ENCODE measurements around the gene PDE8B. TPM values are rescaled to one million over a fixed set of nuclear protein-coding genes. Genes with fewer than 3 reads are reported as not detected.

PDE8B gene
- total RNA-seq, 1 experiment from 2014 or later: 1.8 TPM

DNA sequence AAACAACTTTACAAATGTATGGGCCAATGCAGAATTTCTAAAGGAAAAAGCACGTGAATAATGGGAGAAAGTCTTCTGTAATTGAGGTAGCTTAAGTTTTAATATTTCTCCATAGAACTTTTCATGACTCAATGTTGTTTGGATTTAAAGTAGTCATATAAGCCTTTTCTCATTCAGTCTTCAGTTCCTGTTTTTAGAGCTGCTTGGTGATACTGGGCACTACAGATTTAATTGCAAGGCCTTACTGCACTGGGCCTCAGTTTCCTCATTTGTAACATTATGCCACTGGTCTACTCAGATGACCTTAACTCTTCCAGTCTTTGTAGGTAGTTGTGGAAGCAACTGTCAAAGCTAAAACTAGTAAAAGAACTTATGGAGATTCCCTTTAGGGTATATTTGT is 221.2 kb downstream of the PDE8B start:
- Histone ChIP-seq H3K4me2 (no peak overlapping the region), H3K79me2 (ENCODE audit: low read depth) (no peaks in the 10 kb centered on the region), H4K20me1 (ENCODE audit: insufficient read depth) (no peaks in the 10 kb centered on the region), H3K4me3 (no peak overlapping the region), H3K9me3 (ENCODE audit: insufficient read depth, low read depth) (no peaks in the 10 kb centered on the region), H3K27ac (no peak overlapping the region), H3F3A (ENCODE audit: insufficient read depth, low read depth) (peaks cover 7% of the 10 kb centered on the region), H3K27me3 (ENCODE audit: insufficient read depth, low read depth) (no peaks in the 10 kb centered on the region), H3K9me2 (ENCODE audit: insufficient read depth) (no peaks in the 10 kb centered on the region), H2AFZ (no peak overlapping the region), H3K36me3 (ENCODE audit: low read depth) (no peaks in the 10 kb centered on the region), H3K4me1 (replicated peaks; ENCODE audit: insufficient read depth) (peaks cover 18% of the 10 kb centered on the region)
- ChIA-PET POLR2A (ENCODE audit: unreplicated experiment) (no interaction called here), CTCF (no interaction called here)
- BruUV-seq (replicated peaks): no TSS peak
- no peak for DNase-seq
- intact Hi-C loops (cut with micrococcal nuclease; ENCODE audit: unreplicated experiment): no loop called here
- TF ChIP-seq, protein P1, sequence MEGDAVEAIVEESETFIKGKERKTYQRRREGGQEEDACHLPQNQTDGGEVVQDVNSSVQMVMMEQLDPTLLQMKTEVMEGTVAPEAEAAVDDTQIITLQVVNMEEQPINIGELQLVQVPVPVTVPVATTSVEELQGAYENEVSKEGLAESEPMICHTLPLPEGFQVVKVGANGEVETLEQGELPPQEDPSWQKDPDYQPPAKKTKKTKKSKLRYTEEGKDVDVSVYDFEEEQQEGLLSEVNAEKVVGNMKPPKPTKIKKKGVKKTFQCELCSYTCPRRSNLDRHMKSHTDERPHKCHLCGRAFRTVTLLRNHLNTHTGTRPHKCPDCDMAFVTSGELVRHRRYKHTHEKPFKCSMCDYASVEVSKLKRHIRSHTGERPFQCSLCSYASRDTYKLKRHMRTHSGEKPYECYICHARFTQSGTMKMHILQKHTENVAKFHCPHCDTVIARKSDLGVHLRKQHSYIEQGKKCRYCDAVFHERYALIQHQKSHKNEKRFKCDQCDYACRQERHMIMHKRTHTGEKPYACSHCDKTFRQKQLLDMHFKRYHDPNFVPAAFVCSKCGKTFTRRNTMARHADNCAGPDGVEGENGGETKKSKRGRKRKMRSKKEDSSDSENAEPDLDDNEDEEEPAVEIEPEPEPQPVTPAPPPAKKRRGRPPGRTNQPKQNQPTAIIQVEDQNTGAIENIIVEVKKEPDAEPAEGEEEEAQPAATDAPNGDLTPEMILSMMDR (conservative IDR thresholded peaks at IDR 0.05): no peak
- no peak for TF ChIP-seq EZH2 (IDR thresholded peaks at IDR 0.05; ENCODE audit: low read depth)

DNA sequence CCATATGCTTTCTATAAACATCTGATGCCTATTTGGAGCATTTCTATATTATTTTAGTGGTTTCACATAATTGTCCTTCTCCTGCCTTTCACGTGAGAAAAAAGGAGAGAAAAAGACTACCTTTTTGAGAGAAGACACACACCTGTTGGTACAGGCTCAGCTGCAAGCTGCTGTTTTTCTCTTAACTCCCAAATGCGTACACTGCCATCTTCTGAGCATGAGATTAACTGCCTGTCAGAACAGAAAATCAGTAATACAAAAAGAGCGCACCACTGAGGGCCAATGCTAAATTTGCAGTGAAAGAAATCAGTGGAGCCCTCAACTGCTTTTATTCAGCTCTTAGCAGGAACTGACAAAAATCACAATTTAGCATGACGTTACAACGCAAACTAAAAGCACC is 226.7 kb downstream of the PDE8B start:
- ChIA-PET CTCF (interaction anchor here (0.6 to 0.8 kb wide), 2 partner anchors 309 to 649 kb away, joined by 3 read pairs; no protein-coding TSS in a partner anchor), POLR2A (ENCODE audit: unreplicated experiment) (no interaction called here)
- Histone ChIP-seq H4K20me1 (ENCODE audit: insufficient read depth) (no peaks in the 10 kb centered on the region), H2AFZ (no peak overlapping the region), H3K36me3 (ENCODE audit: low read depth) (no peaks in the 10 kb centered on the region), H3K9me3 (ENCODE audit: insufficient read depth, low read depth) (no peaks in the 10 kb centered on the region), H3K4me2 (no peak overlapping the region), H3K79me2 (ENCODE audit: low read depth) (no peaks in the 10 kb centered on the region), H3K27me3 (ENCODE audit: insufficient read depth, low read depth) (no peaks in the 10 kb centered on the region), H3K4me3 (no peak overlapping the region), H3K4me1 (replicated peaks; ENCODE audit: insufficient read depth) (no peaks in the 10 kb centered on the region), H3K9me2 (ENCODE audit: insufficient read depth) (no peaks in the 10 kb centered on the region), H3K27ac (no peak overlapping the region), H3F3A (ENCODE audit: insufficient read depth, low read depth) (no peaks in the 10 kb centered on the region)
- no peak for DNase-seq
- no TSS peak for BruUV-seq (replicated peaks)
- intact Hi-C loops (cut with micrococcal nuclease; ENCODE audit: unreplicated experiment): loop anchor here (1.0 to 5.0 kb wide), 2 partner anchors 293 to 350 kb away; partner anchors contain the start of gene ZBED3
- TF ChIP-seq, protein P1 (conservative IDR thresholded peaks at IDR 0.05): peak; percentile 36
- TF ChIP-seq EZH2 (IDR thresholded peaks at IDR 0.05; ENCODE audit: low read depth): no peak

DNA sequence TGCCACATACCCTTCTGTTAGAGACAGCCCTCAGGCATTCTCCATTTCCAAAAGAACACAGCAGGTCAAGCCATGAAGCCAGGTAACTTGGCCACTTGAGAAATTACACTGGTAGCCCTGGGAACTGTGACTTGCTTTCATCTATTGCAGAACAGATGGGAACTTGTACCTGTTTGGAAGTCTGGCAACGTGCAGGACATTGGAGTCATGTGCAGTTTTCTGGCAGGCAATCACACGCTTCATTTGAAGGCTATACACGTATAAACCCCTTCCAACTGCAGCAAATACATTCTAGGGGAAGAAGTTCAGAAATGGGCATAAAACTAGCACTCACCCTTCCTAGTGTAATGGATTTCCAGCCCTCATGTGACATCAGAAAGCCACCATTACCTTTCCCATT is 227.6 kb downstream of the PDE8B start:
- Histone ChIP-seq H3K4me2 (no peak overlapping the region), H3K79me2 (ENCODE audit: low read depth) (no peaks in the 10 kb centered on the region), H3K4me1 (replicated peaks; ENCODE audit: insufficient read depth) (no peaks in the 10 kb centered on the region), H3K27ac (no peak overlapping the region), H4K20me1 (ENCODE audit: insufficient read depth) (no peaks in the 10 kb centered on the region), H3K36me3 (ENCODE audit: low read depth) (no peaks in the 10 kb centered on the region), H3K9me3 (ENCODE audit: insufficient read depth, low read depth) (no peaks in the 10 kb centered on the region), H3K4me3 (no peak overlapping the region), H3K9me2 (ENCODE audit: insufficient read depth) (no peaks in the 10 kb centered on the region), H2AFZ (no peak overlapping the region), H3K27me3 (ENCODE audit: insufficient read depth, low read depth) (no peaks in the 10 kb centered on the region), H3F3A (ENCODE audit: insufficient read depth, low read depth) (no peaks in the 10 kb centered on the region)
- intact Hi-C loops (cut with micrococcal nuclease; ENCODE audit: unreplicated experiment): loop anchor here (5.0 kb wide), 1 partner anchor 351 kb away; the partner anchor contains the start of gene ZBED3
- no TSS peak for BruUV-seq (replicated peaks)
- CTCF ChIA-PET: no interaction called here
- TF ChIP-seq, protein P1 (conservative IDR thresholded peaks at IDR 0.05): no peak; the same call in 1 of the 2 replicates
- TF ChIP-seq EZH2 (IDR thresholded peaks at IDR 0.05; ENCODE audit: low read depth): no peak
- POLR2A ChIA-PET (ENCODE audit: unreplicated experiment): no interaction called here
- no peak for DNase-seq
